ENCODE data around the gene C2orf74.

Gene C2orf74

GRCh38 chr2:61210332-61210981 is 48.5 kb downstream of the C2orf74 start:
- DNase-seq (ENCODE audit: low read depth in 2 of 3, low spot score in 2 of 3): no peak

- no peak for DNase-seq (ENCODE audit: low read depth in 2 of 3, low spot score in 2 of 3)
These were observed 52.2 kb downstream of the C2orf74 start for GRCh38 chr2:61214171-61214570.

Data from activated CD8-positive, alpha-beta memory T cell treated with anti-CD3 and anti-CD28 coated beads for 48 hours (primary cell).